A549 treated with Hydrocortisone at 1 μM for 4 hours (cell line): ENCODE results near the gene ADPRS. TPM values are rescaled to one million over a fixed set of nuclear protein-coding genes. Genes with fewer than 3 reads are reported as not detected.

Experiments
- total RNA-seq: library from RNA; stranded (reverse); fragments of 200-300 nt; extraction: Qiagen RNA extraction; gene quantifications from 5 replicates; pipeline ENCODE4 v1.2.3, GENCODE V29; 2022

Gene ADPRS, protein sequence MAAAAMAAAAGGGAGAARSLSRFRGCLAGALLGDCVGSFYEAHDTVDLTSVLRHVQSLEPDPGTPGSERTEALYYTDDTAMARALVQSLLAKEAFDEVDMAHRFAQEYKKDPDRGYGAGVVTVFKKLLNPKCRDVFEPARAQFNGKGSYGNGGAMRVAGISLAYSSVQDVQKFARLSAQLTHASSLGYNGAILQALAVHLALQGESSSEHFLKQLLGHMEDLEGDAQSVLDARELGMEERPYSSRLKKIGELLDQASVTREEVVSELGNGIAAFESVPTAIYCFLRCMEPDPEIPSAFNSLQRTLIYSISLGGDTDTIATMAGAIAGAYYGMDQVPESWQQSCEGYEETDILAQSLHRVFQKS
- 24.5 to 33.0 TPM (median 29.2 TPM) in 5 replicates for total RNA-seq

DNA sequence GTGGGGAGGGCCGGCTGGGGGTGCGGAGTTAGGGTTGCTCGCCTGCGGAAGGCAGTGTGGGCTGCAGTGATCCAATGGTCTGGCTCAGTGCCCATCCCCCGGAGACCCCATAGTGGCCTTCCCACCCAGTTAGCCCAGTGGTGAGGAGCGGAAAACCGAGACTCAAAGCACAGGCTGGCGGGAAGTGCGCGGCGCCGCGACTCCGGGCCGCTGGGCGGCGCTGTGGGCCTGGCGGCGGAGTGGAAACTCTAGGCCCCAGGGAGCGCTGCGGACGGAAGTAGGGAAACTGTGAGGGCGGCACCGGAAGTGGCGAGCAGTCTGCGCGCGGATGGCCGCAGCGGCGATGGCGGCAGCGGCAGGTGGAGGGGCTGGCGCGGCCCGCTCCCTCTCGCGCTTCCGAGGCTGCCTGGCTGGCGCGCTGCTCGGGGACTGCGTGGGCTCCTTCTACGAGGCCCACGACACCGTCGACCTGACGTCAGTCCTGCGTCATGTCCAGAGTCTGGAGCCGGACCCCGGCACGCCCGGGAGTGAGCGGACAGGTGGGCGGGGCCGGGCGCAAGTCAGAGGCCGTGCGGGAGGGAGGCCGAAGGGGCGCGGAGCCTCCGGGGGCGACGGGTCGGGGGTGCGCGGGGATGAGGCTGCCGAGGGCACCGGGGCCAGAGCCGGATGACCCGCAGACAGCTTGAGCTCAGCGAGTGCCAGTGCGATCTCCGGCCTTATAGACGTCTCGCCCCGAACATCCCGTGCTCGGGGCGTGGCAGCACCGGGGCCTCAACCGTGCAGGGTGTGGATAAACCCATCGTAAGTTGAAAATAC is at the start of gene ADPRS:
ADPRS (plus strand) TSS at position 316 of the 816 bp plus-strand sequence; CDS start at position 329, 13 bp downstream.

DNA sequence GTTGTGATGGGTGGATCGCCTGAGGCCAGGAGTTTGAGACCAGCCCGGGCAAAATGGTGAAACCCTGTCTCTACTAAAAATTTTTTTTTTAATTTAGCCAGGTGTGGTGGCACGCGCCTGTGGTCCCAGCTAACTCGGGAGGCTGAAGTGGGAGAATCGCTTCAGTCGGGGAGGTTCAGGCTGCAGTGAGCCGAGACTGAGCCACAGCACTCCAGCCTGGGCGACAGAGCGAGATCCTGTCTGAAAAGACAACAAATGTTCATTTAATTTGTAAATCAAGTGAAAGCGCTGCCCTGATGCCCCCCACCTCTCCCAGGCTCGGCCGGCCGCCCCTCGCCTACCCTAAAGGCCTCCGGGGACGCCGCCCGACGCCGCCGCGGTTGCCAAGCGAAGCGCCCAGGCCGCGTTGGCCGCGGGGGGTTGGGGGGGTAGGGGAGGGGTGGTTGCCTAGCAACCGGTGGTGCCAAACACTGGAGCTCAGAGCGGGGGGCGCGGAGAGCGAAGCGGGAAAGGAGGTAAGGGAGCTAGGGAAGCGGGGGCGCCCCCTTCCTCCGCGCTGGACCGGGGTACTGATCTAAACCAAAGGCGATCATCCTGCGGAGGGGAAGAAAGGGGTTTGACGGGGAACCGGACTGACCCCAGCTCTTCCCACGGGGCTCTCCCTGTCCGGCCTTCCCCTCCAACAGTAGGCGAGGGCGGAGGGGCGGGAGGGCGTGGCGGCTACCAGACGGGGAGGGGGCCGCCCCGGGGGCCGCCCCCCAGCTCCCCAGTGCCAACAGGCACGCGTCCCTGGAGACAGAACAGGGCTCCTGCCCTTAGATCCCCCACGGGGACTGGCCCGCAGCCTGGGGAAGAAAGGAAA is 4.8 kb upstream of the ADPRS start, which contains the start of gene TEKT2:
TEKT2 (plus strand) TSS at position 460 of the 862 bp plus-strand sequence. CDS start 828 bp downstream, outside the sequence.

DNA sequence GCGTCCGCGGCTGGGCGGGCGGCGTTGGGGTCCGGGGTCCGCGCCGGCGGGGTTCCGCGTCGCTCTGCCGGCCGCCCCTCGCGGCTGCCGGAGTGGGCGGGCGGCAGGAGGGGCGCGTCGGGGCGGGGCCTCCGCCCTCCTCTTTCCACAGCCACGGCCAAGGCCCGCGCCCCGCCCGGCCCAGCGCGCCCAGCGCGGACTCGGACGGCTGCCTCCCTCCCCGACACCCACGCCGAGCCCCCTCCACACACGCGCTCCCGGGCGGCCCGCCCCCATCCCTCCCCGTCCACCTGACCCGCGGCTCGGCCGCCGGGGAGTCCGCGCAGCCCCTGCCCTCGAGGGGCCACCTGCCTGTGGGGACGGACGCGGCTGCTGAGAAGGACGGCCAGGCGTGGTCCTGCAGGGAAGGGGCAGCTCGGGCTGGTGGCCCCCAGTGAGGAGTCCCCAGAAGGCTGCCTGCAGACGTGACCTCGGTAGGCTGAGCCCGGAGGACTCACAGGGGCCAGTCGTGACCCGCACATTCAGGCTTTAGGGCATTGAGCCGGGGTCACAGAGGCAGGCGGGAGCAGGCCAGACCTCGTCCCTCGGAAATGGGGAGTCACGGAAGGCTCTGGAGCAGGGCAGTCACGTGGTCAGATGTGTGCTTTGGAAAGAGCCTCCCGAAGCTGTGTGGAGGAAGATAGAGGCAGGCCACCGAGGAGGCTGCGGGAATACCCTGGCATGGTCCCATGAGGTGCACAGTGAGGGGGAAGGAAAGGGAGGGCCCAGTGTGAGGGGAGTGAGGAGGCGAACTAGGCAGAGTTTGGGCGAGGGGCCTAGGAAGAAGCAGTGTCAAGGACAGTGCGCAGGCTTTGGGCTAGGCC is 36.7 kb downstream of the ADPRS start, which contains the start of gene COL8A2:
COL8A2 (minus strand) TSS at position 94 of the 863 bp plus-strand sequence. CDS start 24,980 bp downstream, outside the sequence.

Other genes starting within 250 kb of the ADPRS start
- 2.9 to 4.4 TPM (median 4.1 TPM) in 5 replicates for gene AGO1, start 205.7 kb upstream of the ADPRS start, total RNA-seq
- 6.1 to 8.8 TPM (median 8.1 TPM) in 5 replicates for gene AGO3, start 157.8 kb upstream of the ADPRS start, total RNA-seq
- gene TEKT2, start 4.8 kb upstream of the ADPRS start, total RNA-seq, result 0.07 TPM in 1 of 5 replicates, not detected in the others
- 0.09 to 0.14 TPM (median 0.12 TPM) in 5 replicates for gene COL8A2, start 36.3 kb downstream of the ADPRS start, total RNA-seq
- gene TRAPPC3, start 60.6 kb downstream of the ADPRS start, total RNA-seq, result 79.2 to 97.7 TPM (median 84.0 TPM) in 5 replicates
- gene MAP7D1, start 67.3 kb downstream of the ADPRS start, total RNA-seq, result 218 to 234 TPM (median 224 TPM) in 5 replicates
- 62.3 to 90.5 TPM (median 71.5 TPM) in 5 replicates for gene THRAP3, start 135.6 kb downstream of the ADPRS start, total RNA-seq
- gene SH3D21, start 217.5 kb downstream of the ADPRS start, total RNA-seq, result 2.1 to 3.4 TPM (median 2.7 TPM) in 5 replicates
- 9.3 to 23.1 TPM (median 22.2 TPM) in 5 replicates for gene EVA1B, start 234.8 kb downstream of the ADPRS start, total RNA-seq